GM12872 (cell line): Measurements from ENCODE around the gene ERFE.

Experiments used
- TF ChIP-seq, protein P1 (sequence below): IDR thresholded peaks from 3 replicates; pipeline ENCODE4 v1.5.1; 2011; ENCODE audit warnings: low read depth, mild to moderate bottlenecking, low read length, moderate library complexity; ENCODE audit not compliant: insufficient read depth

ERFE gene

DNA sequence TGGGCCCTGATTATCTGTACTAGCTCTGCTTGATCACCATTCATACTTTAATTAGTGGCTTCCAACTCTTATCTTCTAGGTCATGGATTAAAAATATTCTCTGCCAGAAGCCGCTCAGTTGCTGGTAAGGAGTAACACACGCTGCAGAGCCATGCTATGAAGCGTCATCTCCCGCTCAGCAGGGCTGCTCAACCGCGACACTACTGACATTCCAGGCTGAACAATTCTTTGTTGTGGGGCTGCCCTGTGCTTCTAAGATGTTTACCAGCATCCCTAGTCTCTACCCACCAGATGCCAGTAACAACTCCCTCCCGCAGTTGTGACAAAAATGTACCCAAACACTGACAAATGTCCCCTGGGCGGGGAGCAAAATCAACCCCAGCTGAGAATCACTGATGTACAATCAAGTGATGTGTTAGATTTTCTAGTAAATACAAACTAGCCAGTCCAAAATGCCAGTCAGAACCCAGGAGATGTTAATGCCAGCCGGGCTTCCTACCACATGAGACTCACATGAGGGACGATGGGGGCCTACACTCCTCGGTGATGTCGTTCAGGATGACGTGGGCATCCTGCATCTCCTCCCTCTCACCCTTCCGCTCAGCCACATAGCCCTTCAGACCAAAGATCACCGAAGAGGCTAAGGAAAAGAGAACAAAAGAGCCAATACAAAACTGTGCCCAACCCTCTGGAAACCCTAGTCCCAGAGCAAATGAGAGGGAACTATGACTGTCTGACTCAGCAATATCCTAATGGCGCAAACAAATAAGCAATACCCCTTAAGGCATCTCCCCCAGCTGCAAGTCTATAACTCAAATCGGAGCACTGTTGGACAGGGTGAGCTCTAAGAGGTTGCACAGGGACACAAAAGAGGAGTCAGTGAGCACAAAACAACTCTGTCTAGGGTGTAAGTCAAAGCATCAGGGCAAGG lies 29.1 kb downstream of the ERFE start:
- TF ChIP-seq, protein P1, sequence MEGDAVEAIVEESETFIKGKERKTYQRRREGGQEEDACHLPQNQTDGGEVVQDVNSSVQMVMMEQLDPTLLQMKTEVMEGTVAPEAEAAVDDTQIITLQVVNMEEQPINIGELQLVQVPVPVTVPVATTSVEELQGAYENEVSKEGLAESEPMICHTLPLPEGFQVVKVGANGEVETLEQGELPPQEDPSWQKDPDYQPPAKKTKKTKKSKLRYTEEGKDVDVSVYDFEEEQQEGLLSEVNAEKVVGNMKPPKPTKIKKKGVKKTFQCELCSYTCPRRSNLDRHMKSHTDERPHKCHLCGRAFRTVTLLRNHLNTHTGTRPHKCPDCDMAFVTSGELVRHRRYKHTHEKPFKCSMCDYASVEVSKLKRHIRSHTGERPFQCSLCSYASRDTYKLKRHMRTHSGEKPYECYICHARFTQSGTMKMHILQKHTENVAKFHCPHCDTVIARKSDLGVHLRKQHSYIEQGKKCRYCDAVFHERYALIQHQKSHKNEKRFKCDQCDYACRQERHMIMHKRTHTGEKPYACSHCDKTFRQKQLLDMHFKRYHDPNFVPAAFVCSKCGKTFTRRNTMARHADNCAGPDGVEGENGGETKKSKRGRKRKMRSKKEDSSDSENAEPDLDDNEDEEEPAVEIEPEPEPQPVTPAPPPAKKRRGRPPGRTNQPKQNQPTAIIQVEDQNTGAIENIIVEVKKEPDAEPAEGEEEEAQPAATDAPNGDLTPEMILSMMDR, result no peak

DNA sequence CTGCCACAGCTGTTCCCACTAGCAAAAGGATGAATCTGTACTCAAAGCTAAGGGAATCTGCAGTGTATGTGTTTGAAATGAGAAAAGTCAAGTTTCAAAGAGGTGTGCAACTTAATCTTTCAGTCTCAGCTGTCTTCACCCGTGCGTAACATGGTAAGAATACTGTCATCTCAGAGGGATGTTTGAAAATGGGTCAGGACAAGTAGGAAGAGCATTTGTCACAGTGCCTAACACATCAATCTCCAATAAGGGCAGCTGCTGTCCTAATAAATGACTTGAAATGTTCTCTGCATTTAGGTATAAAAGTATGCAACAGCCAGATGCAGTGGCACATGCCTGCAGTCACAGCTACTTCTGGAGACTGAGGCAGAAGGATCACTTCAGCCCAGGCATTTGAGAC lies 31.7 kb downstream of the ERFE start:
- TF ChIP-seq, protein P1, result no peak

DNA sequence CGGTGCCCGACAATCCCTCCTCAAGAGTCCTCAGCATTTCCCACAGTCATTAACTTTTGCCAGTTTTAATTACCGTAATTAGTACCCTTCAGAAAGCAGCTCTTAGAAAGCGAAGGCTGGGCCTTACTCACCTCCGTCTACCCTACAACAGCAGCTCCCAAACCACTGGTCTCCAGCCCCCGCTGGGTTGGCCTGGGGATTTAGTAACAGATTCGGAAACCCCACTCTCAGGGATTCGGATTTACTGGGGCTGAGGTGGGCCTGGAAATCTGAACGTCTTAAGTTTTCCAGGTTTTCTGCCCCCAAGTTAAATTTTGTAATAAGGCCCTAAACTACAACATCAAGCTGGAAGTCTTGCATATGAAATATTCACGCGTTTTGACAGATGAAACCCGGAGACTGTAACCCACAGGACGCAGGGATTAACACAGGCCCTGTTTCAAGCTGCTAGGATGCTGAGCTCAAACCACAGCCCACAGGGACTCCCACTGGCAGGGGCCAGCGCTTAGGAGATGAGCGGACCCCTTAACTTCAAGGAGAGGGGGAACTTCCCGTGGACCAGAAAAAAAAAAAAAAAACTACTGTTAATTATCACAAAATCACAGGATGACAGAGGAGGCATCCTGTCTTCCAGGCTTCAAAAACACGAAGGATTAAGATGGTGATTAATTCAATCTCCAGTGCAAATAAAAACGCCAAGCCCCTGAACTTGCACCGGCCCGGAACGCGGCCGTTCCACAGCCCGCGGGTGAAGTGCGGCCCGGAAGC lies 43.7 kb downstream of the ERFE start:
- TF ChIP-seq, protein P1, result no peak

DNA sequence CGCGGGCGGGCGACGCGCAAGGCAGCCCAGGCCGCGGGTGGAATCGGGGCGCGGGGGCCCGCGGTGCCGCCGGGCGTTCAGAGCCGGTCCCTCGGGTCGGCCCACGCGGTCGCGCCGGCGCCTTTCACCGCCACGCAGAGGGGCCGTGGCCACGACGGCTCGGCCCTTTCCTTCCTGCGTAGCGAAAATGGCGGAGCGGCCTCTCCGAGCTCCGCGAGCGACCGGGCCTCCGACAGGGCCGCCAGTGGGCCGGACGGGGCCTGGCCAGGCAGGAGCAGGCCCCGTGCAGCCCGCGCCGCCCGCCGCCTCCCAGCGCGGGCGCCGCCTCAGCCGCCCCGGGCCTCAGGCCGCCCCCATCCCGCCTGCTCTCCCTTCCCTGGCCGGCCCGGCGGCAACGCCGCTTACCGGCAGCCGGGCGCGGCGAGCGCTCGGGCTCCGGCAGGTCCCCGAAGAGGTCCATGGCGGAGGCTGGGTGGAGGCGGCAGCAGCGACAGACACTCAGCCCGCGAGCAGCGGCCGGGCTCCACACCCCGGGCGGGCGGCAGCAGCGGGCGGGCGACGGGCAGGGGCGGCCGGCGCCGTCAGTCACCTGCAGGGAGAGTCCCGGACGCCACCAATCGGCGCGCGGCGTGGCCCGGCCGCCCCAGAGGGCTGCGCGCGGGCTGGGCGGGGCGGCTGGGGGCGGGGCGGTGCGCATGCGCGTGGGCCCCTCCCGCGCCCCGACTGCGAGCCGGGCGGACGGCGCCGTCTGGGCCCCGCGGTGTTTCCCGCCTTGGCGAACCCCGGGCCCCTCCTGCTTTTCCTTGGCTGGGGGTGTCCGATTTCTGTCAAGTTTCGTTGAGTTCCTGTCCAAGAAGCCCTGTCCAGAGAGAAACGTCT lies 44.6 kb downstream of the ERFE start, which contains the start of gene ILKAP:
TSS of gene ILKAP (minus strand) at position 602 of the 879 bp plus-strand sequence. CDS start at position 460, 142 bp downstream.
- TF ChIP-seq, protein P1, result no peak

DNA sequence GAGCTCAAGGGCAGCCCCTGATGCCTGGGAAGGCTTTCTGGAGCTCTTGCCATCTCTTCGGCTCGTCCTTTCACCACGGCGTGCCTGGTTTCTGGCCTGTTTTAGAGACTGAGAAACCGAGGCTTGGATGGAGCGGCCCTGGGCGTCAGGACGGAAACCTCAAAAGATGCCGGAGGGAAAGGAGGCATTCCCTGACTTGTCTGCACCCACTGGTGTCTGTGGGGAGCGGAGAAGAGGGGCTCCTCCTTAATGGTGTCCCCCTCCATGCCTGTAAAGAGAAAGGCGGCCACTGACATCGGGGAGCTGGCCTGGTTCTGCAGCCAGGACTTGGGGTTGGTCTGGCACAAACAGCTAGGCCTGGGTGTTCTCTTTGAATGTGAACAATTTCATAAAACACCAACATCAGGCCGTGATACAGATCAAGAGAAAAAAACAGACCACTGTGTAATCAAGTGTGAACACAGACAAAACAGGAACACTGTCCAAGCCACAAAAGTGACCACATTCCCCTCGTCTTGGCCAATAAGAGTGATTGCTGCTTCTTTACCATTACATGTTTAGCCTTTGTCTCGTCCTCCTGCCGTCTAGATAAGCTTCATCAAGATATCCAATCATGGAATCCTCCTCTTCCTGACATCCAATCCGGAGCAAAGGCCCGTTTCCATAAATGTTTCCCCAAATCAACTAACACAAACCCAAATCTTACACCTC lies 45.4 kb downstream of the ERFE start:
- TF ChIP-seq, protein P1, result no peak

DNA sequence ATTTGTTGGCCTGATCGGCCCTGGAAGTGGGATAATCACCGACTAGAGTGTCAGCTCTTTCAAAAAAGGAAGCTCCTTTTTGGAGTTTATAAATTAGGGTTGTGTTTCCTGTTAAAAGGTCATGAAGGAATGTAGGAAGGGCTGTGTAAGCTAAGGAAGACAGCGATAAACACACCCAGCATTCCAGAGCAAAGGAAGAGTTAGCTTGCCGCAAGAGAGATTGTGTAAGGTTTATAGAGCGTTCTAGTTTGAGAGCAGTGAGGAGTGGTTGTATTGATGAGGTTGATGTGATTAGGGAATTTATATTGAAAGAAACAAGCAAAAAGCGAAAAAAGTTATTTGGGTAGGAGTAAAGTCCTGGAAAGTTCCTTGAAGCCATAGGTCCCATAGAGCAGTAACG lies 48.2 kb downstream of the ERFE start:
- TF ChIP-seq, protein P1, result no peak
